Occipital lobe (tissue), 2 donors: ENCODE data around the gene CPA5. TPM values are rescaled to one million over a fixed set of nuclear protein-coding genes. Genes with fewer than 3 reads are reported as not detected.
A peak's percentile ranks its signal among the peaks of the same experiment; 100 is the strongest.

Experiments used
- DNase-seq: peaks from one replicate; lab custom pipeline; 2025; lab: John Stamatoyannopoulos, UW
- total RNA-seq: library from RNA; depleted of rRNA; stranded (reverse); fragments of >200 nt; gene quantifications from one replicate; pipeline ENCODE4 v1.2.3, GENCODE V29; 2014

CPA5 gene
- total RNA-seq, 1 donor from 2014 or later, result not detected

DNA sequence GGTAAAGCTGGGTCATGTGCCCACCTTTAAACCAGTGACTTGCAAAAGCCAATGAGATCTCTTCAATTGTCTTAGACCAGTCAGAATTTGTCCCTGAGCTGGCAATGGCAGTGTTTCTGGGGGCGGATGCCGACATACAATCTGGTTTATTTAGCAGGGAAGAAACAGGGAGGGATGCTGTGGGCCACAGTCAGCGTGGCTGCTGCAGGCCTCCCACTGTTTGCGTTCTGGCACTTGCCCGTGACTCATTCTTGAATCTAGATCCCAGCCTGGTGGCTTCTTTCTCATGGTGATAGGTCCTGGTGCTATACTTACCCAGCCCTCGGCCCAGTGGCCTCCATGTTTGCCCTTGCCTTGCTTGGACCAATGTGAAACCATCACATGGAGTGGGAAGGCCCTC lies 32.6 kb downstream of the CPA5 start:
- peak; percentile 21 for DNase-seq

DNA sequence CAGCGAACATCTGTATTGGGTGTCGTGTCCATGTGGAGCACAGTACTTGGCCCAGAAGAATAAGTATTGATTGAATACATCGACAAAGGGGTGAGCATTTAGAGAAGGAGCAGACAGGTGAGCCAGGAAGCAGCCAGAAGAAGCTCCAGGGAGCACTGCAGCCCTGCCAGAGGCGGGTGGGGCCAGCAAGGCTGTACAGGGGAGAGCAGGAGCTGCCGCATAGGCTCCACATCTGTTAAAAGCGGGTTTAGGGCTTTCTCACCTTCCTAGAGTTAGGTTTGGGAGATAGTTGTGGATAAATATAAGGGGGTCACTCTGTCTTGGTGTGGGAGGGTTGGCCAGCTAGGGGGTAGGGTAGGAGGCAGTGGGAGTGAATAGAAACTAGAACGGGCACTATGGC lies 34.4 kb downstream of the CPA5 start:
- DNase-seq, result no peak

DNA sequence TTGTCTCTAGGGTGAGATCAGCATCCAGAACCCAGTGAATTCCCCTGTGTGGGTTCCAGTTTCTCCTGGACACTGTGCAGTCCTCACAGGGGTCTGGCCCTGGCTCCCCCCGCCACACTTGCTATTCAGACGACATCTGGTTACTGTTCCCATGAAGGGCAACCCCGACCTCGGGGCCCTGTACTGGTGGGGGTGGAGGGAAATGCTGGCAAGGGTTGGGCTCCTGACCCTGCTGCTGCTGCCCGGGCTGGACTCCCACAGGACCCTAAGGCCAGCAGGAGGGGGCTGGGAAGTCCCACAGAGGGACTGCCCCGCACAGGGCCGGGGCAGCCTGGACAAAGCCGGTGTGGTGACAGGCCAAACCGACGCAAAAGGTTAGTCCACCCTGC lies 34.9 kb downstream of the CPA5 start:
- no peak for DNase-seq

DNA sequence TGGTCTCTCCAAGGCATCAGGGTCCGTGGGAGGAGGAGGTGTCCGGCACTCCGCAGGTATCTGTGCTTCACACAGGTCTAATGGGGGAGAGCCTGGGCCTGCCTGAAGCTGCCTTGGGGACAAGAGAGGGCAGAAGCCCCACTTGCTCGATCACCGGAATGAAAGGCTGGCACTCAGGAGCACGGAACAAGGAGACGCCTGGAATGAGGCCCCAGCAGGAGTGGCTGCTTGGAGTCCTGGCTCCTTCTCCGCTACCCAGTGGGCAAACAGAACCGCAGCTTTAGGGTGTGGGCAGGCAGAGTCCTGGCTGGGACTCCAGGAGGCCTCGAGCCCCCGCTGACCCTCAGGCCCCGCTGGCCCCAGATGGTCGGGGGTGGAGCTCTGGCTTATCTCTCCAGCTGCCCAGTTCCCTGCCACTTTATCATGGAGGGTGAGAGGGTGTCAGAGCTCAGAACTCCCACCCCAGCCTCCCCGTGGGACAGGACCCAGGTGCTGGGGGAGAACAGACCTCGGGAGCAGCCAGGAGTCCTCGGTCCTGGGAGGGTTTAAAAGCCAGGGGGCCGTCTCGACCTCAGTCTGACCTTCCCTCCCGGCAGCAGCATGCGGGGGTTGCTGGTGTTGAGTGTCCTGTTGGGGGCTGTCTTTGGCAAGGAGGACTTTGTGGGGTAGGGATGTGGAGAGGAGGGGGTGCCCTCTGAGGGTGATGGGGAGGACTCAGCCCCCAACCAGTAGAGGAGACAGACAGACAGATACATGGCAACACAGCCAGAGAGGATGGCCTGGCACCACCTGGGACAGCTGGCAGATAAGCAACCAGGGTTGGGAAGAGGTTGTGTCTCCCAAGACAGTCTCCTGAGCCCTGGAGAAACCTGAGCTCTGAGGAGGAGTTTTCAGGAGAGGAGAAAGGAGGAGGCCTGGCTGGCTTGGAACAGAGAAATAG lies 35.6 kb downstream of the CPA5 start, which contains the start of gene CPA1:
TSS of gene CPA1 (plus strand) at position 574 of the 940 bp plus-strand sequence. CDS start at position 601, 27 bp downstream.
- no peak for DNase-seq

DNA sequence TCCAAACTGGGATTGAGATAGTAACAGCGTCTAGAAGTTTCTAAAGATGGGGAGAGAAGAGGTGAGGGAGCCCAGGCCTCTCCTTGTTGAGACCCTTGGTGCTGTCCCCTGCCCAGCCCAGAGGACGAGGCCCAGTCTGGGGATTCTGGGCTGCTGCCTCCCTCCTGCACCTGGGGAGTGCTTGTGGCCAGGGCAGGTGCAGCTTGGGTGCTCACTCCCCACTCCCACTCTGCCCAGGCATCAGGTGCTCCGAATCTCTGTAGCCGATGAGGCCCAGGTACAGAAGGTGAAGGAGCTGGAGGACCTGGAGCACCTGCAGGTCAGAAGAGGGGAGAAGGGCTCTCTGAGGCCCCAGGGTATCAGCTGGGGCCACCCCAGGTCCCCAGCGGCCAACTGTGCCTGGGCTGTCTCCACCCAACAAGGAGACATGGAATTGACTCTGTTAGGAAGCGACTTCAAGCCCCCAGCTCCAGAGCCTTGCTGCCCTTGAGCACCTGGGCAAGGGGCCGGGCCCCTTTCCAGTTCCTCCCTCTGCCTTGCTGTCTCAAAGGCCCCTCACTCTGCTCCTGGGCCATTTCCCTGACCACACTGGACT lies 36.3 kb downstream of the CPA5 start:
- DNase-seq, result no peak

DNA sequence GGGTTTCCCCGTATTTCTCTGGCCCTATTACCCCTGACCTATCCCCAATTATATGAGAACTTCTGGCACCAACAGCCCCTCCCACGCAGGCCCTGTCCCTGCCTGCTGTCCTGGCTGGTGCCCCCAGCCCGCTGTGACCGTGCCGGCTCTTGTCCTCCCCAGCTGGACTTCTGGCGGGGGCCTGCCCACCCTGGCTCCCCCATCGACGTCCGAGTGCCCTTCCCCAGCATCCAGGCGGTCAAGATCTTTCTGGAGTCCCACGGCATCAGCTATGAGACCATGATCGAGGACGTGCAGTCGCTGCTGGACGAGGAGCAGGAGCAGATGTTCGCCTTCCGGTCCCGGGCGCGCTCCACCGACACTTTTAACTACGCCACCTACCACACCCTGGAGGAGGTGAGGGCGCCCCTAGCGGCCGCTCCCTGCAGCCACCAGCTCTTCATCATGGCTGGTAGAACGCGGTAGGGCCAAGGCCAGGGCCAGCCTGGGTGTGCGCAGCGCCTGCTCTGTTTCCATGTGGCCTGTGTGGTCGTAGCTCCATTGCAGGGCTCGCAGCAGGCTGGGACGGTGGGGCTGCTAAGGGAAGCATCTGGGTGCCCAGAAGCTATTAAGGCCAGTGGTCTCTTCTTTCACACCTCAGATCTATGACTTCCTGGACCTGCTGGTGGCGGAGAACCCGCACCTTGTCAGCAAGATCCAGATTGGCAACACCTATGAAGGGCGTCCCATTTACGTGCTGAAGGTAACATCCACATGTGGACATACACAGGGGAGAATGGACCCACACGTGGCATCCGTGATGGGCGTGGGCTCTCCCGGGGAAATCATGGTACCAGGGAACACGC lies 37.1 kb downstream of the CPA5 start:
- DNase-seq, result no peak

DNA sequence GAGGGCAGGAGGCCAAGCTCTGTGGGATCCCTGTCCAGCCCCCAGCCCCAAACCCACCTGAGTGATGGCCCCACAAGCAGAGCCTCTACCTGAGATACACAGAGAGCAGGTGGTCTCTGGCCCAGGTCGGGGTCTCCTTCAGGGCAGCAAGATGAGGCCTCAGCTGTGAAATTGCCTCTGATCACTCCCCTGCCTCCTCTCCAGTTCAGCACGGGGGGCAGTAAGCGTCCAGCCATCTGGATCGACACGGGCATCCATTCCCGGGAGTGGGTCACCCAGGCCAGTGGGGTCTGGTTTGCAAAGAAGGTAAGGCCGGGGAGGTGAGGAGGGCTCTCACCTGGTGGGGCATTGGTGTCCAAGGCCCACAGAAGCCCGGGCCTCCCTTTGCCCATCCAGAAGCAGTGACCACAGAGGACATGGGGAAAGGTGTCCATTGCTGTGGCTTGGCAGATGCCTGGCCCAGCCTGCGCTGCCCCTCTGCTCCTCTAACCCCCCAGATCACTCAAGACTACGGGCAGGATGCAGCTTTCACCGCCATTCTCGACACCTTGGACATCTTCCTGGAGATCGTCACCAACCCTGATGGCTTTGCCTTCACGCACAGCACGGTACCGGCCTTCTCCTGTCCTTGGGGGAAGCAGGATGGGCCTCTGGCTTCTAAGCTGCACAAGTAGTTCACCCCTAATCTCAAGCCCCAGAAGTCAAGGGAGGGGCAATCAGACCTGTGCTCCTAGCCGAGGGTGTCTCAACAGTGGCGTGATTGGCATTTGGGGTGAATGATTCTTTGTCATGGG lies 38.8 kb downstream of the CPA5 start:
- DNase-seq, result no peak

DNA sequence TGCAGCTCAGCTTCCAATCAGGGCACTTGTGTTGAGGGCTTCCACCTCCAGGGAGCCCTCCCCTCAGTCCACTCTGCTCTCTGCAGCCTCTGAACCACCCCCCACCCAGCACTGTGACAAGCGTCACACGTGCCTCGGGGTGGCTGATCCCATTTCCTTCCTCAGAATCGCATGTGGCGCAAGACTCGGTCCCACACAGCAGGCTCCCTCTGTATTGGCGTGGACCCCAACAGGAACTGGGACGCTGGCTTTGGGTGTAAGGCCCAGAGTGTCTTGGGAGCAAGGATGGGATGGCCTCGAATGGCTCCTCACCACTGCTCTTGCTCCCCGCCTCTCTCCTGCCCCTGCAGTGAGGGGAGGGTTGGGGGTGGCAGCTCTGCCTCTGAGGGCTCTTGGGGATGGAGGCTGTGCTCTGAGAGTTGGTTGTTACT lies 39.8 kb downstream of the CPA5 start:
- DNase-seq, result no peak

DNA sequence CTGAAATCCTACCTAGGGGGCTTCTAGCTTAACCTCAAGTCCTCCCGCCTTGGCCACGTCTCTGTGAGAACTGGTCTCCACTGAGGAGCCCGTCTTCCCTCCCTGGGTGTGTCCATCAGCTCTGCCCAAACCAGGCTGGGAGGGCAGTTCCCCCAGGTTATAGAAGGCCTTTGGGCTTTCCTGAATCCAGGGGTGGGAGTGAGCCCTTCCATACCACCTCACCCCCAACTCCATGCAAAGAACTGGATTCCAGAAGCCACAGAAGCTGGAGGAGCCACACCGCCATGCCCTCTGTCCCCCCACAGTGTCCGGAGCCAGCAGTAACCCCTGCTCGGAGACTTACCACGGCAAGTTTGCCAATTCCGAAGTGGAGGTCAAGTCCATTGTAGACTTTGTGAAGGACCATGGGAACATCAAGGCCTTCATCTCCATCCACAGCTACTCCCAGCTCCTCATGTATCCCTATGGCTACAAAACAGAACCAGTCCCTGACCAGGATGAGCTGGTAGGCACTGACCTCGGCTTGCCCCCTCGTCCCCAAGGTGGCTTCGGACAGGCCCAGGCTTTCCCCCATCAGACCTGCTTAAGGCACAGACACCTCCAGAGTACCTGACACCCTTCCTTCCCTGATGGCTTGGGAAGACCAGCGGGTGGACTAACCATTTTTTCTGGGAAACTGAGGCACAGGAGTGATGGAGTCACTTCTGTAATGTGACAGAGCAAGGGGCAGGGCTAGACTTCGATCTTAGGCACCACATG lies 40.4 kb downstream of the CPA5 start:
- DNase-seq, result no peak

DNA sequence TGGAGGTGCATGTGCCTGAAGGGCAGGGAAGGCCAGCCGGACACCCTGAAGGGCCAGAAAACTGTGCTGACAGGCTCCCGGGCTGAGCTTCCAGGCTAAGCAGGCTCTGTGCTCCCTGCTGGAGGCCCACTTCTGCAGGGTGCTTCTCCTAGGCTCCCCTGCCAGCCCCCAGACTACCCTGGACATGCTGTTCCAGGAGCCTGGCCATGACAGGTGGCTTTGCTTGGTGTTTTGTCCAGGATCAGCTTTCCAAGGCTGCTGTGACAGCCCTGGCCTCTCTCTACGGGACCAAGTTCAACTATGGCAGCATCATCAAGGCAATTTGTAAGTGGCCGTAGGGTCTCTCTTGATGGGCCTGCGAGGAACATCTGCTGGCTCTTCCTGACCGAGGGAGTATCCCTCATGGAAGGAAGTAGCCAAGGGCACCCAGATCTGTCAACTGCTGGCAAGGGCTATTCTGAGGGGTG lies 41.0 kb downstream of the CPA5 start:
- DNase-seq, result no peak

DNA sequence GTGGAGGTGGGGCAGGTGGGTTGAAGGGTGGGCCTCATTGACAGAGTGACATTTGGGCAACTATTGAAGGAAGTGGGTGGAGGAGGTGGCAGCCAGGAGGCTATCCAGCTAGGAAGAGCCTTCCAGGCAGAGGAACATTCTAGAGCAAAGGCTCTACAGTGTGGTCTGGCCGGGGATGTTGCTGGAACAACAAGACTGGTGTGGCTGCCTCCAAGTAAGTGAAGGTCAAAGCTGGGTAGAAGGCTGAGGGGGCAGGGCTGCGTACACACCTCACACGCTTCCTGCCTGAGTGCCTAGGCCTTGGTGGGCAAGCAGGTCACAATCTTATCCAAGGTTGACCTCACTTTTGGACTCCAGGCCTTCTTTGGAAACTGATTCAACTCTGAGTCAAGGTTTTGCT lies 42.3 kb downstream of the CPA5 start:
- DNase-seq, result no peak

DNA sequence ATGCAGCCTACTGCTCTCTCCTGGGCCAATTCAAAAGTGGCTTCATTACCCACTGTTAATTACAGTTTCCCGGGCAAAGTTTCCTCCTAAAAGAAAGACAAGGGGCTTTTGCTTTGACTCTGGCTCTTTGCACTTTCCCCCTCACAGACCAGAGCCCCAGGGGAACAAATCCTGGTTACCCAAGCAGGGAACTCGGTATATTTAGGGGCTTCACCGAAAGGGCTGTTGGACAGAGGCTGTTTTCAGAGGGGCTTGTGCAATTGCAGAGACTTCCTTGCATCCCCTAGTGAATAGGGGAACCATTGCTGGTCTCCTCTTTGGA lies 42.7 kb downstream of the CPA5 start:
- DNase-seq, result no peak

DNA sequence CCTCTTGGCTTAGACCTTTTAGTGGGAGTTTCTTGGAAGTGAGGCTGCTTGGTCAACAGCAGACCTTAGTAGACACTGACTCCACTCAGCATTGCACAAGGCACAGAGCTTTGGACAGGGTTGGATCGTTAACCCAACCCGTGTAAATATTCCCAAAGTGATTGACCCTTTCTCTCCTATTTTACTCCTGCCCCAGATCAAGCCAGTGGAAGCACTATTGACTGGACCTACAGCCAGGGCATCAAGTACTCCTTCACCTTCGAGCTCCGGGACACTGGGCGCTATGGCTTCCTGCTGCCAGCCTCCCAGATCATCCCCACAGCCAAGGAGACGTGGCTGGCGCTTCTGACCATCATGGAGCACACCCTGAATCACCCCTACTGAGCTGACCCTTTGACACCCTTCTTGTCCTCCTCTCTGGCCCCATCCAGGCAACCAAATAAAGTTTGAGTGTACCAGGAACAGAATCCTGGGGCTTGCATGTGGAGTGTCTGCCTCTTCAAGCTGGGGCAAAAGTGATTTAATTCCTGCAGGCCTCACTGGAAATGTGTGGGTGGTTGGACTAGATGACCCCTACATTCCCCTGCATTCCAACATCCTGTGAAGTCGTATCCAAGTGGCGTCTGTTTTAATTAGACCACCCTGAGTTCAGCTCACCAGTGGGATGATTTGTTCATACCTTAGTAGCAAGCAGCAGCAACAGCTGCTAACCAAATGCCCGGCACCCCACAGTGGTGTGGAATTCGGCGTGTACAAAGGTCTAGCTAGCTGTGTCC lies 43.2 kb downstream of the CPA5 start:
- no peak for DNase-seq

DNA sequence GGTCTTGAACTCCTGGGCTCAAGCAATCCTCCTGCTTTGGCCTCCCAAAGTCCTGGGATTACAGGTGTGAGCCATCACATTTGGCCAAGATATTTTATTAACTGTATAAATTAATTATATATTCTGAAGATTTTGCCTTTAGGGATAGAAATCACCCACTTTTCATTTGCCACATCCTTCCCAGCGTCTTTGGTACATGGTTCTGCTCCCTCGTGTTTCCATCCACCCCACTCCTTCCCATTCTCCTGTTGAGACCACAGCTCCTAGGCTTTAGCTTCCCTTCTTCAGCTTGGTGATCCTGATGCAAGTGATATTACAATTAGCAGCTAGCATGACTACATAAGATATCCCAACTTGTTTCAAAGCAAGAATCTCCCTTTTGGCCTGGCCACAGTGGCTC lies 44.1 kb downstream of the CPA5 start:
- no peak for DNase-seq

DNA sequence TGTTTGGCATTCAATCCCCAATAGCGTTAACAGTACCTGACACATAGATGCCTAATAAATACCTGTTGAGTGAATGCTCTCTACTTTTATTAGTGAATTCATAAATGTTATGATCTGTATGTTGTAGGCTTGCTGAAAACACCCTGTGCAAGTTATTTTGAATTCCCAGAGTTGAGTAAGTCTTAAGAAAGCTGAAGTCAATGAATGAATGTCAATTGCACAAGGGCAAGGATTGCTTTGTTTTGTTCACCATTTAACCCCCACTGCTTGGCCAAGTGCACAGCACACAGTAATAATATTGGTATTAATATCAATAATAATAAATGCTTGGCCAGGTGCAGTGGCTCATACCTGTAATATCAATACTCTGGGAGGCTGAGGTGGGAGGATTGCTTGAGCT lies 45.9 kb downstream of the CPA5 start:
- no peak for DNase-seq

DNA sequence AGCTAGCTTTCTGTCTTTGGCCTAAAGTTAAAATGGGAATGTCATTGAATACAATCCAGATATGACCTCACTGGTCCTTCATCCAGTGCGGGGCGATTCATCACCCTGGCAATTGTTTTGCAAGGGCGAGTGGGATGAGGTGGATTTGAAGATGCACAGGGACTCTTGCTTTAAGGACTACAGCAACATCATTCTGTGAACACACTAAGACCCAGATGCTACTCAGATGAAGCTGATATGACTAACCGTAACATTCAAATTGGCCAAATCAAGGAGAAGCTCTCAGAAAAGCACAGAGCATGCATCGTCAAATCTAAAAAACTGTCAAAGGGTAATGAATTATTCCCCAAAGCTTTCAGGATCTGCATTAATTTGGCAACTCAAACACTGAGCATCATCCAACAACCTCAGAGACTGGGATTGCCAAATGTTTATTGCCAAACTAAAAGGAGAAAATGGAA lies 48.5 kb downstream of the CPA5 start:
- DNase-seq, result no peak

DNA sequence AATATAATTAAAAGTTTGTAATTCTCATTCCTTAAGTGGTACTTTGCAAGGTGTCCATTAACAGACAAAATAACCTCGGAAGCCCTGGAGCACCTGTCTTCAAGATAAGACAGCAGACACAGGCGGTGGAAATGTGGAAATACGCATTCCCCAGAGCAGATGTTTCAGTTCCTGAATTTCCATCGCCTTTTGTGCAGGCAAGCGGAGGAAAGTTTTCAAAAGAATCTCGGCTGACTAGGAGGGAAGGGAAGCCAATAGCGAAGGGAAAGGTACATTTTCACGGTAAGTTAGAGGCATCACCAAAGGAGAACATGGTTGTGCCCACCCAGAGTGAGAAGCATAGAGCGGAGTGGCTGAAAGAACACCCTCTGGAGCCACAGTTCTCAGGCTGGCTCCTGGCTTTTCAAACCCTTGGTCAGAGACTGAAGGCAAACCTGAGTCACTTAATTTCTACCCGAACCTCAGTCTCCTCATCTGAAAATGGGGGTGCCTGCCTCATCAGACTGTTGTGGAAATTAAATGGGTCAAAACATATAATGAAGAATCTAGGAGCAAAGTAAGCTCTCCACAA lies 49.3 kb downstream of the CPA5 start:
- no peak for DNase-seq

DNA sequence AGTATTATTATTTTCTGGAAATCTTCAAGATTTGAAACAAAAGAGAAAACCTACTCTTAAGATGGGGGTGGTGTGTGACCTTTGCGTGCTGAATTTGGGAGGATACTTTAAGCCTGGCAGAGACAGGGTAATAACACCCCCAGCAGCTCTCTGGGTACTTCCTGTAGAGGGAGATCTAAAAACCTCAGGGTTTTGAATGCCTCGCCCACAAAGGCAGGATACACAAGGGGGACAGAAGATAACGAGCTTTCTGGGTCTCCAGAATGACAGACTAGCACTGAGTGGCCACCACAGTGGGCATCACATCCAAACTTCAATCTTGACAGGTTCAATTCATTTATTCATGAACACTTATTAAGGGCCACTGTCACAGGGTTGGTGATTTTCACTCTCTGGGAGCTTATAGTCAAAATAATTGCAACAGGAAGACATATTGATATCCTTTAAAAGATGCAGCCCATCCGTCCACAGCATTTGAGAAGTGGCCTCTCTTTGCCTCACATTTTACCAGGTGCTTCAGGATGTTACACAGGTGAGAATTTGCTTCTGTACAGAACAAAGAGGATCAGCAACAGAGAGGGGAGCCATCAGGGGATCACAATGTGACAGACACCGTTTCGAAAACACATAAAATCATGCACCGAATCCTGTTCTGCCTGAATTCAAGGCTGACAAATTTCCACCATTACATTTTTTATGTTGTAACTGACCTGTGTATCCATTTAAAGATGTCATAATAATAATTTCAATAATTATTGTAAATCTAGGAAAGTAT lies 50.0 kb downstream of the CPA5 start:
- DNase-seq, result no peak
